Cardiac muscle cell (in vitro differentiated cells and primary cell): Measurements from ENCODE around the gene CENPC. TPM values are rescaled to one million over a fixed set of nuclear protein-coding genes. Genes with fewer than 3 reads are reported as not detected.
A peak's percentile ranks its signal among the peaks of the same experiment; 100 is the strongest.

Experiments
- DNase-seq, 2 donors: peaks; one replicate each; pipeline versions ENCODE4 v3.0.0 to v3.0.0-alpha.2; 2010 to 2017; ENCODE audit warnings: low read depth in 1 of 2, low spot score in 1 of 2
- H3K27ac ChIP-seq: fragments of 200-600 bp; sonication (generic); 2 replicates; pipeline ENCODE4 v1.5.1; 2016
- H3K27me3 ChIP-seq: fragments of 200-600 bp; sonication (generic); 2 replicates; pipeline ENCODE4 v1.6.0; 2016; ENCODE audit warnings: control low read depth
- H3K36me3 ChIP-seq: fragments of 200-600 bp; sonication (generic); 2 replicates; pipeline ENCODE4 v1.5.1; 2016; ENCODE audit warnings: control low read depth
- H3K4me1 ChIP-seq: fragments of 200-600 bp; sonication (generic); 2 replicates; pipeline ENCODE4 v1.8.1; 2017; ENCODE audit warnings: low read depth, mild to moderate bottlenecking, mixed run types
- H3K4me3 ChIP-seq: fragments of 200-600 bp; sonication (generic); 2 replicates; pipeline ENCODE4 v1.5.1; 2016; ENCODE audit warnings: mild to moderate bottlenecking
- H3K9me3 ChIP-seq: fragments of 200-600 bp; sonication (generic); 2 replicates; pipeline ENCODE4 v1.5.1; 2017; ENCODE audit warnings: low read depth, mild to moderate bottlenecking, control low read depth
- CTCF ChIP-seq: IDR thresholded peaks from 2 replicates; pipeline ENCODE4 v1.5.1; 2012; ENCODE audit warnings: low read depth, mild to moderate bottlenecking, low read length
- polyA plus RNA-seq: library from polyadenylated mRNA; unstranded; fragments of >200 nt; fragmentation: Nextera tagmentation; extraction: Ambion mirVana; gene quantifications from 2 replicates; pipeline ENCODE4 v1.2.1, GENCODE V29; 2016
- total RNA-seq: library from RNA; depleted of rRNA; stranded (reverse); fragments of >200 nt; gene quantifications from 2 replicates; pipeline ENCODE4 v1.2.3, GENCODE V29; 2016

Gene CENPC
- total and polyA plus RNA-seq, 2 experiments from 2014 or later, result 9.1 to 21.3 TPM

DNA sequence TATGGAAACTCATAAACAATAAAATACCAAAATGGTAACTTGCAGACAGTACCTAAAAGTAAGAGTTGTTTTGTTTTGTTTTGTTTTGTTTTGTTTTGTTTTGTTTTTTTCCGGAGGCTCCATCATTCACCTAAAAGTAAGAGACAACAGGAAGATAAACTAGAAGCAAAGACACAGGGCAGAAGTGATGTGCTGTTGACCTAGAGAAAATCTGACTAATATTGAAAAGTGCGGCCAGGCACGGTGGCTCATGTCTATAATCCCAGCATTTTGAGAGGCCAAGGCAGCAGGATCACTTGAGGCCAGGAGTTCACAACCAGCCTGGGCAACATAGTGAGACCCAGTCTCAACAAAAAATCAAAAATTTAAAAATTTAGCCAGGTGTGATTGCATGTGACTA is 5.6 kb upstream of the CENPC start:
- Histone ChIP-seq H3K4me1 (peaks cover 4% of the 10 kb centered on the region), H3K36me3 (no peaks in the 10 kb centered on the region), H3K27ac (no peak overlapping the region), H3K27me3 (no peaks in the 10 kb centered on the region), H3K4me3 (no peak overlapping the region), H3K9me3 (no peaks in the 10 kb centered on the region)
- DNase-seq, result no peak
- no peak for TF ChIP-seq CTCF

- no peaks in the 10 kb centered on the region for H3K9me3 ChIP-seq
- no peak overlapping the region for H3K27ac ChIP-seq
- DNase-seq, result no peak
- no peaks in the 10 kb centered on the region for H3K27me3 ChIP-seq
- H3K4me3 ChIP-seq, result no peak overlapping the region
- TF ChIP-seq CTCF, result no peak
- no peaks in the 10 kb centered on the region for H3K36me3 ChIP-seq
- H3K4me1 ChIP-seq, result peaks cover 4% of the 10 kb centered on the region
These were observed 5.1 kb upstream of the CENPC start for GRCh38 chr4:67550451-67550850.

DNA sequence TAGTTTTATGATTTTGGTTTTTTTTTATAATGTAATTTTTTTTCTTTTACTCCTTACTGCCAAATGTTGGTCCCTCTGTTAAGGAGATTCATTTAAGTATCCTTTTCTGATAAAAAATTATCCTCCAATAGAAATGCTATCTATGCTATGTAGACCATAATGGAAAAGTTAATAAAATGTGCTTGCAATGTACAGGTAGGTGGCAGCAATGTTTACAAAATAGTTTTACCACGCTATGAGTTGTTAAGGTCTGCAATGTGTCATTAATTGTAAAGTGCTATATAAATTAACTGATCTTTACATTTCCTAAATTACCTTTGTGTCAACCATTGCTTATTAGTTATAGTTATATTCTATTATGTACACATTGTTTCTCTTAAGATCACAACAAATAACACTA is 3.8 kb upstream of the CENPC start:
- peak in 1 of 2 donors; percentile 63 for DNase-seq
- no peak overlapping the region for H3K27ac ChIP-seq
- TF ChIP-seq CTCF, result peak; percentile 48

GRCh38 chr4:67546971-67547370 is 1.7 kb upstream of the CENPC start:
- H3K27ac ChIP-seq, result no peak overlapping the region
- H3K27me3 ChIP-seq, result no peaks in the 10 kb centered on the region
- no peak overlapping the region for H3K4me3 ChIP-seq
- H3K4me1 ChIP-seq, result peaks cover 6% of the 10 kb centered on the region
- no peaks in the 10 kb centered on the region for H3K9me3 ChIP-seq
- H3K36me3 ChIP-seq, result no peaks in the 10 kb centered on the region
- DNase-seq, result no peak
- no peak for TF ChIP-seq CTCF

More for the DNA sequence above, 3.8 kb upstream of the CENPC start:
- H3K9me3 ChIP-seq, result no peaks in the 10 kb centered on the region
- H3K27me3 ChIP-seq, result no peaks in the 10 kb centered on the region
- H3K36me3 ChIP-seq, result no peaks in the 10 kb centered on the region
- peaks cover 6% of the 10 kb centered on the region for H3K4me1 ChIP-seq
- no peak overlapping the region for H3K4me3 ChIP-seq

- H3K9me3 ChIP-seq, result no peaks in the 10 kb centered on the region
- DNase-seq, result no peak
- no peaks in the 10 kb centered on the region for H3K36me3 ChIP-seq
- H3K4me1 ChIP-seq, result peaks cover 6% of the 10 kb centered on the region
- H3K27ac ChIP-seq, result no peak overlapping the region
- H3K4me3 ChIP-seq, result peak overlapping the region; percentile 97
- H3K27me3 ChIP-seq, result no peaks in the 10 kb centered on the region
- no peak for TF ChIP-seq CTCF
These were observed 677 bp upstream of the CENPC start for GRCh38 chr4:67546004-67546356.

- Histone ChIP-seq H3K27ac (no peak overlapping the region), H3K27me3 (no peaks in the 10 kb centered on the region), H3K4me1 (peaks cover 6% of the 10 kb centered on the region), H3K9me3 (no peaks in the 10 kb centered on the region), H3K4me3 (no peak overlapping the region), H3K36me3 (peaks cover 16% of the 10 kb centered on the region)
- no peak for DNase-seq
- no peak for TF ChIP-seq CTCF
These were observed 3.2 kb downstream of the CENPC start for GRCh38 chr4:67542076-67542475.
